ENCODE results near the gene NDUFC1. TPM values are rescaled to one million over a fixed set of nuclear protein-coding genes. Genes with fewer than 3 reads are reported as not detected.

The NDUFC1 gene
- total RNA-seq, 2 donors from 2014 or later, result 35.7 to 43.0 TPM

Other genes starting within 250 kb of the NDUFC1 start
- 10 to 100 TPM; 39.7 to 46.2 TPM for gene ELF2, start 125.3 kb downstream of the NDUFC1 start, total RNA-seq
- gene MGARP, start 22.3 kb downstream of the NDUFC1 start, total RNA-seq, result under 1 TPM in 1 of 2 donors, not detected in 1; 0.21 TPM
- 100 to 1,000 TPM in 1 of 2 donors, 10 to 100 TPM in 1; 71.5 to 100 TPM for gene NAA15, start 972 bp downstream of the NDUFC1 start, total RNA-seq
- 10 to 100 TPM in 1 of 2 donors, 1 to 10 TPM in 1; 6.8 to 10.0 TPM for gene RAB33B, start 151.6 kb upstream of the NDUFC1 start, total RNA-seq

All from natural killer cell treated with Interleukin-12 subunit alpha and Interleukin-12 subunit beta and Interleukin-15 and Interleukin-18, amount 100 ng/mL, for 72 hours (primary cell).